HepG2 (cell line): Measurements from ENCODE around the gene BMP6. TPM values are rescaled to one million over a fixed set of nuclear protein-coding genes. Genes with fewer than 3 reads are reported as not detected.
"Not testable (repeated sequence)": the region's sequence is repeated elsewhere in the genome, so short reads cannot be mapped to it uniquely, and the experiment has no call there.

Experiments
- ATAC-seq: fragments of 200-7000 bp; cut with Tn5 transposase; 3 replicates; pipeline ENCODE4 v1.9.1; 2020; ENCODE audit warnings: mild to moderate bottlenecking, moderate library complexity
- BruUV-seq: library from RNA; stranded (reverse); fragments of 400-500 nt; replicated peaks from 2 replicates; lab custom pipeline; 2021; lab: Mats Ljungman, UMichigan
- CTCF ChIA-PET: fragments of 300-600 bp; formaldehyde crosslinking; extraction: SDS; loops from one replicate; lab custom pipeline; 2021; ENCODE audit warnings: low total read pairs, inconsistent platforms, low intra/inter-chr PET ratio; lab: Yijun Ruan, JAX
- POLR2A ChIA-PET: fragments of 350-600 bp; sonication (Branson Sonifier 250); formaldehyde crosslinking; loops from one replicate; lab custom pipeline; 2020; ENCODE audit warnings: antibody characterized with exemption, inconsistent platforms; lab: Yijun Ruan, JAX
- DNase-seq: peaks from one replicate; pipeline ENCODE4 v3.0.0-alpha.2; 2015; ENCODE audit warnings: low spot score
- FAIRE-seq: peaks from 3 replicates; lab custom pipeline; 2011; peaks lifted over from hg19 to GRCh38; lab: Jason Lieb, UNC
- H2AFZ ChIP-seq: one replicate; pipeline ENCODE4 v1.6.1; 2011; ENCODE audit warnings: low read length, inconsistent platforms
- H3K27ac ChIP-seq: fragments of 300-600 bp; 3 replicates; pipeline ENCODE4 v1.8.0; 2011; ENCODE audit warnings: mixed run types, mild to moderate bottlenecking, mixed read lengths, low read length, inconsistent platforms; ENCODE audit not compliant: insufficient read depth; ENCODE audit errors: extremely low read length
- H3K27me3 ChIP-seq, 2 experiments: fragments of 200-600 bp in 1 of 2; 2 replicates in 1 of 2; 3 replicates in 1 of 2; pipeline versions ENCODE4 v1.6.0 to v1.8.0; 2011; ENCODE audit warnings: low read length in 2 of 2, mild to moderate bottlenecking in 2 of 2, moderate library complexity in 2 of 2, inconsistent platforms in 1 of 2; ENCODE audit not compliant: insufficient read depth in 2 of 2, control insufficient read depth in 1 of 2
- H3K36me3 ChIP-seq, 2 experiments: fragments of 200-600 bp in 1 of 2; replicated peaks in 1 of 2; 2 replicates in 1 of 2; 3 replicates in 1 of 2; pipeline versions ENCODE4 v1.5.1 to v1.8.0; 2011; ENCODE audit warnings: low read length in 2 of 2, inconsistent platforms in 1 of 2; ENCODE audit not compliant: insufficient read depth in 2 of 2, control insufficient read depth in 1 of 2
- H3K4me1 ChIP-seq: 2 replicates; pipeline ENCODE4 v1.5.1; 2012; ENCODE audit warnings: low read length, inconsistent platforms; ENCODE audit not compliant: insufficient read depth
- H3K4me2 ChIP-seq: 2 replicates; pipeline ENCODE4 v1.6.0; 2011; ENCODE audit warnings: low read depth, low read length, inconsistent platforms
- H3K4me3 ChIP-seq, 3 experiments: fragments of 200-600 bp in 1 of 3; sonication (generic), shearing (Covaris generic) in 1 of 3; replicated peaks in 1 of 3; 2 replicates each; pipeline ENCODE4 v1.5.1; 2011 to 2016; ENCODE audit warnings: low read length in 3 of 3, inconsistent platforms in 2 of 3, low read depth in 2 of 3, mild to moderate bottlenecking in 2 of 3, control low read depth in 1 of 3, mixed read lengths in 1 of 3; ENCODE audit not compliant: insufficient read depth in 1 of 3
- H3K79me2 ChIP-seq: one replicate; pipeline ENCODE4 v1.6.1; 2011; ENCODE audit warnings: low read length, inconsistent platforms; ENCODE audit not compliant: insufficient read depth
- H3K9ac ChIP-seq: 2 replicates; pipeline ENCODE4 v1.6.0; 2011; ENCODE audit warnings: mild to moderate bottlenecking, low read depth, low read length, inconsistent platforms; ENCODE audit not compliant: insufficient read depth
- H3K9me3 ChIP-seq: 2 replicates; pipeline ENCODE4 v1.5.1; 2012; ENCODE audit warnings: mild to moderate bottlenecking, low read length
- H4K20me1 ChIP-seq: 2 replicates; pipeline ENCODE4 v1.6.0; 2011; ENCODE audit warnings: inconsistent platforms, mild to moderate bottlenecking, low read length, moderate library complexity; ENCODE audit not compliant: insufficient read depth
- CBX2 ChIP-seq, 2 experiments: fragments of 200-600 bp in 1 of 2; sonication (generic); formaldehyde crosslinking in 1 of 2; IDR thresholded peaks; 2 replicates each; pipeline versions ENCODE4 v1.7.0 to v1.8.1; 2018 to 2022; ENCODE audit warnings: low read depth in 2 of 2, low read length in 1 of 2, mild to moderate bottlenecking in 1 of 2, missing genetic modification reagents in 1 of 2
- FOSL1 ChIP-seq: sonication (generic); formaldehyde crosslinking; IDR thresholded peaks from 2 replicates; pipeline ENCODE4 v1.9.0; 2021; ENCODE audit warnings: missing genetic modification reagents, borderline replicate concordance
- WGBS: methylation state at CpG from one replicate; pipeline ENCODE4 v1.1.6; 2017; ENCODE audit warnings: low lambda C conversion rate; 5-methylcytosine and 5-hydroxymethylcytosine counted together
- in situ Hi-C: cut with HindIII; loops from 2 replicates; pipeline ENCODE4 v1.10.0; 2017; ENCODE audit warnings: low pct_unique_long_range_greater_than_20kb; ENCODE audit not compliant: extremely low pct_ligation_motif_present
- intact Hi-C: fragments of 100-400 bp; cut with micrococcal nuclease; formaldehyde crosslinking; loops from one replicate; pipeline ENCODE4 v1.10.0; 2022; ENCODE audit not compliant: unreplicated experiment
- polyA plus RNA-seq, 8 experiments: library from polyadenylated mRNA; depleted of rRNA in 3 of 8; stranded (reverse) in 7 of 8; unstranded in 1 of 8; fragments of >200 nt; fragmentation: Illumina TruSeq in 4 of 8; extraction: Trizol in 4 of 8; gene quantifications; 2 replicates each; pipeline versions ENCODE4 v1.2.1 to v1.2.3, GENCODE V29; 2011 to 2016; ENCODE audit warnings: low read depth in 4 of 8, missing spikeins in 1 of 8, mixed read lengths in 1 of 8; ENCODE audit not compliant: insufficient read depth in 1 of 8
- total RNA-seq, 5 experiments: library from RNA; depleted of rRNA; stranded (reverse); fragments of >200 nt; fragmentation: Illumina TruSeq; extraction: Trizol; gene quantifications; 2 replicates each; pipeline ENCODE4 v1.2.3, GENCODE V29; 2016; ENCODE audit warnings: low read depth in 1 of 5

The BMP6 gene
- total and polyA plus RNA-seq, 2 of the 13 experiments (the other 11 are each of a cell fraction or from before 2014, with no cell fraction given), result 0.09 to 0.18 TPM

DNA sequence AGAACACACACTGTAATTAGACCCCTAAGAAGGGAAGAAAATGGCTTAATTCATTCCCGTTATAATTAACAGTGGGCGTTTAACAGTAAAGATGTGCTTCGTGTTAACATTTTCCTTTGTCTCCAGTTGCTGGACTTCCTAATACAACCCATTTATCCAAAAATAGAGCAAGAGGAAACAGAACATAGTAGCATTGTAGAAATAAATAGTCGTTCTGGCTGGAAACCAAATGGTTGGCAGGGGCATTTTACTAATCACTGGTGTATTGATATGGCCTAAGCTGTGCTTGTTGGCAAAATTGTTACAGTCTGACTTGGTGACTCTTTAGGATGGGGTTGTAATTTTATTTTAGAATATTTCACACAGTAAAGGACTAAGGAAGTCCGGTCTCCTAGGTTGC lies 89.8 kb downstream of the BMP6 start:
- ChIA-PET CTCF (no interaction called here), POLR2A (no interaction called here)
- TF ChIP-seq FOSL1 (CRISPR knock-in tag), result no peak
- 0 out of 2 replicates have a peak, but pooled peaks have one; percentile 15 for TF ChIP-seq CBX2 (IDR thresholded peaks at IDR 0.05; ENCODE audit: low read depth, low read length)
- no peak for TF ChIP-seq CBX2 (CRISPR knock-in tag; IDR thresholded peaks at IDR 0.05; ENCODE audit: low read depth)
- Histone ChIP-seq H3K27me3 (peaks cover 4 to 26% of the 10 kb centered on the region in 2 experiments; a peak in 4 of 5 replicates), H3K4me2 (no peak overlapping the region), H3K36me3 (no peaks in the 10 kb centered on the region), H3K4me1 (no peaks in the 10 kb centered on the region), H2AFZ (no peak overlapping the region), H3K9me3 (no peaks in the 10 kb centered on the region), H3K79me2 (no peaks in the 10 kb centered on the region), H3K27ac (no peak overlapping the region), H3K4me3 (no peak overlapping the region), H4K20me1 (no peaks in the 10 kb centered on the region), H3K9ac (no peak overlapping the region)
- no peak for FAIRE-seq
- intact Hi-C loops (no loop called here), in situ Hi-C loops (no loop called here)
- no peak for DNase-seq
- ATAC-seq, result no peak
- WGBS, result 23% methylated on average over 5 of the region's 5 CpGs
- BruUV-seq, result no TSS peak

DNA sequence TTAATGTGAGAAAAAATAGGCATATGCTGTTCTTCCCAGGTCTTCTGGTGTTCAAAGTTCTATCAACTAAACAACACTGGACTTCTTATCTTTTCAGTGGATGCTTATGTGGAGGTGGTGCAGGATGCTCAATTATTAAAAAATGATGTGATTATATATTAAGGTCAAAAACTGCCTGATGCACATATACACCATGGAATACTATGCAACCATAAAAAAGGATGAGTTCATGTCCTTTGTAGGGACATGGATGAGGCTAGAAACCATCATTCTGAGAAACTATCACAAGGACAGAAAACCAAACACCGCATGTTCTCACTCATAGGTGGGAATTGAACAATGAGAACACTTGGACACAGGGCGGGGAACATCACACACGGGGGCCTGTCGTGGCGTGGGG lies 91.3 kb downstream of the BMP6 start:
- H3K27ac ChIP-seq, H4K20me1 ChIP-seq, DNase-seq, H2AFZ ChIP-seq, POLR2A ChIA-PET, H3K79me2 ChIP-seq, BruUV-seq, H3K4me2 ChIP-seq, H3K9ac ChIP-seq, H3K9me3 ChIP-seq, CTCF ChIA-PET, H3K4me1 ChIP-seq, H3K4me3 ChIP-seq, in situ Hi-C loops, intact Hi-C loops, H3K36me3 ChIP-seq, FAIRE-seq, ATAC-seq: not testable (repeated sequence)
- peaks cover 3 to 21% of the 10 kb centered on the region in 2 experiments; a peak in 3 of 5 replicates for H3K27me3 ChIP-seq
- WGBS, result 20% methylated on average over 5 of the region's 5 CpGs
